Breast epithelium (tissue), 3 donors: Measurements from ENCODE around the gene KCNJ18.
"Not testable (repeated sequence)": the region's sequence is repeated elsewhere in the genome, so short reads cannot be mapped to it uniquely, and the experiment has no call there.

Source experiments
- POLR2A ChIP-seq: fragments of 450-650 bp; IDR thresholded peaks from one replicate; pipeline ENCODE4 v1.6.1; 2016; ENCODE audit warnings: antibody characterized with exemption, mild to moderate bottlenecking, moderate library complexity
- POLR2AphosphoS5 ChIP-seq, 3 donors: sonication (generic); formaldehyde crosslinking; IDR thresholded peaks; one replicate each; pipeline ENCODE4 v1.6.1; 2017; ENCODE audit warnings: antibody characterized with exemption in 3 of 3
- TF ChIP-seq, protein P1 (sequence below), 3 donors: fragments of 450-650 bp; IDR thresholded peaks; one replicate each; pipeline ENCODE4 v1.5.1; 2016 to 2017; ENCODE audit warnings: antibody characterized with exemption in 3 of 3, mild to moderate bottlenecking in 3 of 3, moderate library complexity in 3 of 3

- TF ChIP-seq, protein P1, sequence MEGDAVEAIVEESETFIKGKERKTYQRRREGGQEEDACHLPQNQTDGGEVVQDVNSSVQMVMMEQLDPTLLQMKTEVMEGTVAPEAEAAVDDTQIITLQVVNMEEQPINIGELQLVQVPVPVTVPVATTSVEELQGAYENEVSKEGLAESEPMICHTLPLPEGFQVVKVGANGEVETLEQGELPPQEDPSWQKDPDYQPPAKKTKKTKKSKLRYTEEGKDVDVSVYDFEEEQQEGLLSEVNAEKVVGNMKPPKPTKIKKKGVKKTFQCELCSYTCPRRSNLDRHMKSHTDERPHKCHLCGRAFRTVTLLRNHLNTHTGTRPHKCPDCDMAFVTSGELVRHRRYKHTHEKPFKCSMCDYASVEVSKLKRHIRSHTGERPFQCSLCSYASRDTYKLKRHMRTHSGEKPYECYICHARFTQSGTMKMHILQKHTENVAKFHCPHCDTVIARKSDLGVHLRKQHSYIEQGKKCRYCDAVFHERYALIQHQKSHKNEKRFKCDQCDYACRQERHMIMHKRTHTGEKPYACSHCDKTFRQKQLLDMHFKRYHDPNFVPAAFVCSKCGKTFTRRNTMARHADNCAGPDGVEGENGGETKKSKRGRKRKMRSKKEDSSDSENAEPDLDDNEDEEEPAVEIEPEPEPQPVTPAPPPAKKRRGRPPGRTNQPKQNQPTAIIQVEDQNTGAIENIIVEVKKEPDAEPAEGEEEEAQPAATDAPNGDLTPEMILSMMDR (IDR thresholded peaks at IDR 0.05) = not testable (repeated sequence)
- not testable (repeated sequence) for TF ChIP-seq POLR2A; POLR2AphosphoS5 (IDR thresholded peaks at IDR 0.05)
Measured at GRCh38 chr17:21709994-21710393, 17.7 kb downstream of the KCNJ18 start.
